ENCODE measurements around the gene MBD5.

MBD5 gene

GRCh38 chr2:148162871-148163270 lies 142.0 kb downstream of the MBD5 start:
- H3K79me2 ChIP-seq (ENCODE audit: insufficient read depth, low read length), result no peaks in the 10 kb centered on the region
- H3K9me3 ChIP-seq (ENCODE audit: insufficient read depth, low read length, severe bottlenecking), result no peaks in the 10 kb centered on the region
- H3K4me3 ChIP-seq (ENCODE audit: low read depth in 1 of 2, low read length in 2 of 2), result no peak overlapping the region
- H3K9ac ChIP-seq (ENCODE audit: low read depth, low read length), result no peak overlapping the region
- no peak for DNase-seq
- no peaks in the 10 kb centered on the region for H3K4me1 ChIP-seq (ENCODE audit: insufficient read depth, low read length)
- TF ChIP-seq CTCF (IDR thresholded peaks at IDR 0.05; ENCODE audit: borderline replicate concordance, extremely low read depth, low read length, poor library complexity, severe bottlenecking), result no peak
- TF ChIP-seq EZH2 (IDR thresholded peaks at IDR 0.05; ENCODE audit: borderline replicate concordance, low read depth, low read length, severe bottlenecking), result no peak
- no peak overlapping the region for H3K27ac ChIP-seq (ENCODE audit: low read length)
- H4K20me1 ChIP-seq (ENCODE audit: insufficient read depth, low read length), result no peaks in the 10 kb centered on the region
- no peak for ATAC-seq (ENCODE audit: insufficient read depth, low read depth)
- no peaks in the 10 kb centered on the region for H3K27me3 ChIP-seq (ENCODE audit: insufficient read depth, low read length, poor library complexity)
- H2AFZ ChIP-seq (ENCODE audit: low read depth, low read length), result no peak overlapping the region
- H3K4me2 ChIP-seq (ENCODE audit: insufficient read depth, low read length), result no peak overlapping the region
- H3K36me3 ChIP-seq (ENCODE audit: insufficient read depth, low read length), result no peaks in the 10 kb centered on the region

DNA sequence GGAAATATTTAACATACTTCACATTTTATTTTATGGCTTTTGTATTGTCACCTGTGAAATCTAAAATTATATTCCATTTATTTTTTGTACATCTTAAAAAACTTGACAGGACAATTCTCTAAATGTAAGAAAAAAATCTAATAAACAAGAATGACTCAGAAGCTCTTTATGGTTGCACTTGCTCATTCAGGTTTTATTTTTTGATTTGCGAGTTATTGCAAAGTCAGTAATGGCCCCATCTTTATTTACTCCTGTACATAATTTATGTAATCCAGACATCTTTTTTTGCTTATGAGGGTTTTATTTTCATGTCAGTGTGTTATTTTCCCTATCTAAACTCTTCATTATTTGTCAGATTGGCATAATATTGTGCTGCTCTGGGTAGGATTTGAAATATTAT lies 145.1 kb downstream of the MBD5 start:
- H3K4me2 ChIP-seq (ENCODE audit: insufficient read depth, low read length), result no peak overlapping the region
- TF ChIP-seq EZH2 (IDR thresholded peaks at IDR 0.05; ENCODE audit: borderline replicate concordance, low read depth, low read length, severe bottlenecking) (no peak), CTCF (IDR thresholded peaks at IDR 0.05; ENCODE audit: borderline replicate concordance, extremely low read depth, low read length, poor library complexity, severe bottlenecking) (no peak)
- no peak overlapping the region for H2AFZ ChIP-seq (ENCODE audit: low read depth, low read length)
- H3K9ac ChIP-seq (ENCODE audit: low read depth, low read length), result no peak overlapping the region
- H3K9me3 ChIP-seq (ENCODE audit: insufficient read depth, low read length, severe bottlenecking), result no peaks in the 10 kb centered on the region
- no peaks in the 10 kb centered on the region for H3K36me3 ChIP-seq (ENCODE audit: insufficient read depth, low read length)
- no peaks in the 10 kb centered on the region for H3K27me3 ChIP-seq (ENCODE audit: insufficient read depth, low read length, poor library complexity)
- H3K4me1 ChIP-seq (ENCODE audit: insufficient read depth, low read length), result no peaks in the 10 kb centered on the region
- DNase-seq, result no peak
- ATAC-seq (ENCODE audit: insufficient read depth, low read depth), result no peak
- no peak overlapping the region for H3K27ac ChIP-seq (ENCODE audit: low read length)
- no peaks in the 10 kb centered on the region for H3K79me2 ChIP-seq (ENCODE audit: insufficient read depth, low read length)
- H4K20me1 ChIP-seq (ENCODE audit: insufficient read depth, low read length), result no peaks in the 10 kb centered on the region
- H3K4me3 ChIP-seq (ENCODE audit: low read depth in 1 of 2, low read length in 2 of 2), result no peak overlapping the region

GRCh38 chr2:148167241-148167766 lies 146.4 kb downstream of the MBD5 start:
- DNase-seq, result no peak
- Histone ChIP-seq H3K79me2 (ENCODE audit: insufficient read depth, low read length) (no peaks in the 10 kb centered on the region), H3K4me1 (ENCODE audit: insufficient read depth, low read length) (no peaks in the 10 kb centered on the region), H3K9ac (ENCODE audit: low read depth, low read length) (no peak overlapping the region), H3K9me3 (ENCODE audit: insufficient read depth, low read length, severe bottlenecking) (peaks cover 2% of the 10 kb centered on the region), H2AFZ (ENCODE audit: low read depth, low read length) (no peak overlapping the region), H3K27me3 (ENCODE audit: insufficient read depth, low read length, poor library complexity) (no peaks in the 10 kb centered on the region), H4K20me1 (ENCODE audit: insufficient read depth, low read length) (no peaks in the 10 kb centered on the region), H3K36me3 (ENCODE audit: insufficient read depth, low read length) (no peaks in the 10 kb centered on the region), H3K27ac (ENCODE audit: low read length) (no peak overlapping the region), H3K4me3 (ENCODE audit: low read depth in 1 of 2, low read length in 2 of 2) (no peak overlapping the region), H3K4me2 (ENCODE audit: insufficient read depth, low read length) (no peak overlapping the region)
- TF ChIP-seq EZH2 (IDR thresholded peaks at IDR 0.05; ENCODE audit: borderline replicate concordance, low read depth, low read length, severe bottlenecking) (no peak), CTCF (IDR thresholded peaks at IDR 0.05; ENCODE audit: borderline replicate concordance, extremely low read depth, low read length, poor library complexity, severe bottlenecking) (no peak)
- ATAC-seq (ENCODE audit: insufficient read depth, low read depth), result no peak

- H3K4me2 ChIP-seq (ENCODE audit: insufficient read depth, low read length), result no peak overlapping the region
- no peak for TF ChIP-seq CTCF (IDR thresholded peaks at IDR 0.05; ENCODE audit: borderline replicate concordance, extremely low read depth, low read length, poor library complexity, severe bottlenecking)
- no peak for TF ChIP-seq EZH2 (IDR thresholded peaks at IDR 0.05; ENCODE audit: borderline replicate concordance, low read depth, low read length, severe bottlenecking)
- H4K20me1 ChIP-seq (ENCODE audit: insufficient read depth, low read length), result no peaks in the 10 kb centered on the region
- no peak overlapping the region for H3K27ac ChIP-seq (ENCODE audit: low read length)
- no peaks in the 10 kb centered on the region for H3K4me1 ChIP-seq (ENCODE audit: insufficient read depth, low read length)
- ATAC-seq (ENCODE audit: insufficient read depth, low read depth) (no peak), DNase-seq (no peak)
- no peak overlapping the region for H2AFZ ChIP-seq (ENCODE audit: low read depth, low read length)
- H3K4me3 ChIP-seq (ENCODE audit: low read depth in 1 of 2, low read length in 2 of 2), result no peak overlapping the region
- H3K36me3 ChIP-seq (ENCODE audit: insufficient read depth, low read length), result no peaks in the 10 kb centered on the region
- H3K9me3 ChIP-seq (ENCODE audit: insufficient read depth, low read length, severe bottlenecking), result peaks cover 4% of the 10 kb centered on the region
- no peaks in the 10 kb centered on the region for H3K27me3 ChIP-seq (ENCODE audit: insufficient read depth, low read length, poor library complexity)
- H3K79me2 ChIP-seq (ENCODE audit: insufficient read depth, low read length), result no peaks in the 10 kb centered on the region
- H3K9ac ChIP-seq (ENCODE audit: low read depth, low read length), result no peak overlapping the region
These were observed 147.0 kb downstream of the MBD5 start for GRCh38 chr2:148167855-148168254.
